Nephron progenitor cell (in vitro differentiated cells): ENCODE data around the gene PASK.

Experiments used
- DNase-seq: peaks from one replicate; pipeline ENCODE4 v3.0.0; 2021
- H3K27ac Mint-ChIP-seq: 2 replicates; pipeline ENCODE4 v1.8.0; 2021; ENCODE audit warnings: mild to moderate bottlenecking, moderate library complexity, mixed read lengths
- H3K27me3 Mint-ChIP-seq: 2 replicates; pipeline ENCODE4 v1.8.0; 2021; ENCODE audit warnings: mild to moderate bottlenecking, low read depth, mixed read lengths; ENCODE audit not compliant: poor library complexity
- H3K36me3 Mint-ChIP-seq: 2 replicates; pipeline ENCODE4 v1.8.0; 2021; ENCODE audit warnings: low read depth, mixed read lengths
- H3K4me1 Mint-ChIP-seq: 2 replicates; pipeline ENCODE4 v1.8.0; 2021; ENCODE audit warnings: mixed read lengths
- H3K4me3 Mint-ChIP-seq: 2 replicates; pipeline ENCODE4 v1.8.0; 2021; ENCODE audit warnings: mild to moderate bottlenecking, moderate library complexity, mixed read lengths
- H3K9me3 Mint-ChIP-seq: 2 replicates; pipeline ENCODE4 v1.8.0; 2021; ENCODE audit warnings: mild to moderate bottlenecking, moderate library complexity, mixed read lengths
- TF ChIP-seq, protein P1 (sequence below): fragments of 200-600 bp; sonication (generic); IDR thresholded peaks from 2 replicates; pipeline ENCODE4 v1.5.0; 2021; ENCODE audit warnings: antibody characterized with exemption

The PASK gene

DNA sequence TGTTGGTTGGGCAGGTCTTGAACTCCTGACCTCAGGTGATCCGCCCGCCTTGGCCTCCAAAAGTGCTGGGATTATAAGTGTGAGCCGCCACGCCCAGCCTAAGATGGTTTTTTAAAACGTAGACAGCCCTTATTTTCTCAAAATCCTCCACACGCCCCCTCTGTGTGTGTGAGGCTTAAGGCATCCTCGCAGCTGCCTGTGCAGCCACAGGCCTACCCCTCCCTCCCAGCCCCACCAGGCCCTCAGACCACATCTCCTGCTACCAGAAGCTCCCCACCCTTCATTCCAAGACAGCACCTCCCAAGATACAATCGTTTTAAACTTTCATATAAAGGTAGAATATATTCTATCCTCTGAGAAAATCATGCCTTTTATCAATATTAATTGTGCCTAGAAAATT is 44.0 kb upstream of the PASK start:
- H3K4me3 Mint-ChIP-seq: no peak overlapping the region
- H3K36me3 Mint-ChIP-seq: no peaks in the 10 kb centered on the region
- no peaks in the 10 kb centered on the region for H3K9me3 Mint-ChIP-seq
- peaks cover 11% of the 10 kb centered on the region for H3K4me1 Mint-ChIP-seq
- no peaks in the 10 kb centered on the region for H3K27me3 Mint-ChIP-seq
- no peak for DNase-seq
- no peak overlapping the region for H3K27ac Mint-ChIP-seq
- TF ChIP-seq, protein P1, sequence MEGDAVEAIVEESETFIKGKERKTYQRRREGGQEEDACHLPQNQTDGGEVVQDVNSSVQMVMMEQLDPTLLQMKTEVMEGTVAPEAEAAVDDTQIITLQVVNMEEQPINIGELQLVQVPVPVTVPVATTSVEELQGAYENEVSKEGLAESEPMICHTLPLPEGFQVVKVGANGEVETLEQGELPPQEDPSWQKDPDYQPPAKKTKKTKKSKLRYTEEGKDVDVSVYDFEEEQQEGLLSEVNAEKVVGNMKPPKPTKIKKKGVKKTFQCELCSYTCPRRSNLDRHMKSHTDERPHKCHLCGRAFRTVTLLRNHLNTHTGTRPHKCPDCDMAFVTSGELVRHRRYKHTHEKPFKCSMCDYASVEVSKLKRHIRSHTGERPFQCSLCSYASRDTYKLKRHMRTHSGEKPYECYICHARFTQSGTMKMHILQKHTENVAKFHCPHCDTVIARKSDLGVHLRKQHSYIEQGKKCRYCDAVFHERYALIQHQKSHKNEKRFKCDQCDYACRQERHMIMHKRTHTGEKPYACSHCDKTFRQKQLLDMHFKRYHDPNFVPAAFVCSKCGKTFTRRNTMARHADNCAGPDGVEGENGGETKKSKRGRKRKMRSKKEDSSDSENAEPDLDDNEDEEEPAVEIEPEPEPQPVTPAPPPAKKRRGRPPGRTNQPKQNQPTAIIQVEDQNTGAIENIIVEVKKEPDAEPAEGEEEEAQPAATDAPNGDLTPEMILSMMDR: no peak

DNA sequence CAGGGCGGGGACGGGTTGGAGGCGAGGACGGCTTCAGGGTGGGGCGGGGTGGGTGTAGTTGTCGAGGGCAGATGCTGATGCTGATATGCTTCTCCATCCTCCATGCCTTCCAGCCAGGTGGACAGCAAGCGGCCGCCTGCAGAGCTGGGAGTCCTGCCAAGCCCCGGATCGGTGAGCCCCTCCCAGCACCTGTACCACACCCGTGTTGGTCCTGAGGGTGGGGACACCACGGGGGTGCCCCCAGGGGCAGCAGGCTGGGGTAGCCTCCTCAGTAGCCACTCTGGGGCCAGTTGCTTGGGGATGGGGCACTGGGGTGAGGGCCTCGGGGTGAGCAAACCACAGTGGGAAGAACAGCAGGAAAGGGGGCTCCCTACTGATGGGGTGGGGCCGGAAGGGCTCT is 41.8 kb upstream of the PASK start:
- Mint-ChIP-seq H3K27ac (no peak overlapping the region), H3K4me1 (peaks cover 23% of the 10 kb centered on the region), H3K4me3 (no peak overlapping the region), H3K36me3 (no peaks in the 10 kb centered on the region), H3K27me3 (no peaks in the 10 kb centered on the region), H3K9me3 (no peaks in the 10 kb centered on the region)
- TF ChIP-seq, protein P1: no peak
- DNase-seq: no peak

DNA sequence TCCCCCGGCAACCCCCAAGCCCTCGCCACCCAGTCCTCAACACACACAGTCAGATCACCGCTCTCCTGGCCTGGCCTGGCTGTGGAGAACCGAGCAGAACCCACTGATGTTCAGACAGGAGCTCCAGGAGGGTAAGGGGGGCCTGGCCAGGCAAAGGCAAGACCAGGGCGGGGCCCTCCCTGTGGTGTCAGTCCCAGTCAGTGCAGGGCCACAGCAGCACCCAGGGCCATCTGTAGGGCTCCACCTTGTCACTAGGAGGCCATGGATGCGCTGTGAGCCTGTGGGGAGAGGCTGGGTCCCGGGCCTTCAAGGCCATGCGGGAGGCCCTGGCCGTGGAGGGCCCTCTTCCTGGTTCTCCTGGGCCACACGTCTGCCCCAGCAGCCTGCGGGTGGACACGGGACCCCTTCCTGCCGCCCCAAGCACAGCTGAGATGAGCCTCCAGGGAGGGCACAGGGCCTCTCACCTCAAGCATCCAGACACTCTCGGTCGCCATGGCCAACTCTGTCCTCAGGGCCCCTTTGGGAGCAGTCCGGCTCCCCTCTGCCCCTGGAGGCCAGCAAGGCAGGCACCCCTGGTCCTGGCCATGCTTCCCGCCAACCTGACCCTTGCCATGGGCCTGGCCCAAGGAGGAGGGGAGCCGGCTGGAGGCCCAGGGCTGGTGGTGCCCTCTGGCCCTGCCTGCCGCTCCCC is 41.2 kb upstream of the PASK start:
- TF ChIP-seq, protein P1: no peak
- H3K4me1 Mint-ChIP-seq: peaks cover 29% of the 10 kb centered on the region
- DNase-seq: no peak

DNA sequence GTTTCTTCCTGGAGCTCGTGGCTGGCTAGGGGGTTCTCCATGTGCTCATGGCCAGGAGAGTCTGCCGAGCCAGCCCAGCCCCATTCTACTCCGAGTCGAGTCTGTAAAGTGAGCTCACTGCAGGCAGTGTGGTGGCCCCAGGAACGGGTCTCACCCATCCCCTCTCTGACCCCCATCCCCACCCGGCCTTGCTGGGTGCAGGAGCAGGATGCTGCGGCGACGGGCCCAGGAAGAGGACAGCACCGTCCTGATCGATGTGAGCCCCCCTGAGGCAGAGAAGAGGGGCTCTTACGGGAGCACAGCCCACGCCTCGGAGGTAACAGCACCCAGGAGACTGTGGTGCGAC is 40.6 kb upstream of the PASK start:
- no peak for DNase-seq
- Mint-ChIP-seq H3K4me3 (no peak overlapping the region), H3K9me3 (no peaks in the 10 kb centered on the region), H3K36me3 (no peaks in the 10 kb centered on the region), H3K27me3 (no peaks in the 10 kb centered on the region), H3K27ac (no peak overlapping the region), H3K4me1 (peaks cover 29% of the 10 kb centered on the region)
- TF ChIP-seq, protein P1: no peak

More for the DNA sequence above, 41.2 kb upstream of the PASK start:
- Mint-ChIP-seq H3K27me3 (no peaks in the 10 kb centered on the region), H3K27ac (no peak overlapping the region), H3K36me3 (no peaks in the 10 kb centered on the region), H3K9me3 (no peaks in the 10 kb centered on the region), H3K4me3 (no peak overlapping the region)

DNA sequence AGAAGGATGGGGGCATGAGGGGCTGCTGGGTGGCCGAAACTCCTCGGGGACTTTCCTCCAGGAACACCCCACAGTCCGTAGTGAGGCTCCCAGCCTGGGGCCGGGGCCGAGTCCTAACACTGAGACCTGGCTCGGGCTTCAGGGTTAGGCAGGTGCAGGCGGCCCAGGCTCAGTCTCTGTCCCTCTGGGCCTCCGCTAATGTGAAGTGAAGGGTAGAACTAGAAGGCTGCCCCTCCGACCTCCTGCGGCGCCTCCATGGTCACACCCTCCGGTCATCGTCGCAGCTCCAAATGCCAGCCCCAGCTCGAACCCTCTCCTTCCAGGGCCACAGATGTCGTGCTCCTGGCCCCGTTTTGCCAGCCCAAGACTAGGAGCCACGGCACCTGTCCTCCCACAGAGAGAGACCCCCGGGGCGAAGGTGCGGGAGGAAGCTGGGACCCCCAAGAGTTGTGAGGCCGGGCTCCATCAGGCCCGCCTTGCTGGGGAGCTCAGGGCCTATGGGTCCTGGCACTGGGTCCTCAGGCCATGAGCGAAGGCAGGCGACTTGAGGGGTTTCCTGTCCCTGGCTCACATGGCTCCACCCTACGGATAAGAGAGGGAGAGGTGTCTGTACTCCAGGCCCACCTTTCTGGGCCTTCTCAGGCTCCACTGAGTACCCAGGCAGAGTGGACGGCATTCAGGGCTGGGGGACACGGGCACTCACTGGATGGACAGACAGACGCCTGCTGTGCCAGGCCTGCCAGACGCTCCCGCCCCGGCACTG is 40.0 kb upstream of the PASK start:
- Mint-ChIP-seq H3K4me1 (peaks cover 29% of the 10 kb centered on the region), H3K4me3 (no peak overlapping the region), H3K27ac (no peak overlapping the region), H3K27me3 (no peaks in the 10 kb centered on the region), H3K36me3 (no peaks in the 10 kb centered on the region), H3K9me3 (no peaks in the 10 kb centered on the region)
- no peak for DNase-seq
- TF ChIP-seq, protein P1: no peak
